Astrocyte of the cerebellum (primary cell): ENCODE data around the gene XK.
"Not testable (repeated sequence)": the region's sequence is repeated elsewhere in the genome, so short reads cannot be mapped to it uniquely, and the experiment has no call there.

Experiments used
- DNase-seq: peaks from one replicate; pipeline ENCODE4 v3.0.0-alpha.2; 2011; ENCODE audit warnings: low read depth
- H3K4me3 ChIP-seq: 2 replicates; pipeline ENCODE4 v1.5.1; 2011; ENCODE audit warnings: mild to moderate bottlenecking, low read depth, low read length, moderate library complexity
- in situ Hi-C: cut with HindIII; loops from 2 replicates; pipeline ENCODE4 v1.10.0; 2017; ENCODE audit warnings: low sequenced_read_pairs
- TF ChIP-seq, protein P1 (sequence below): IDR thresholded peaks from 2 replicates; pipeline ENCODE4 v1.5.1; 2012; ENCODE audit warnings: low read length, low read depth, moderate library complexity, mild to moderate bottlenecking; ENCODE audit errors: missing control alignments

XK gene

DNA sequence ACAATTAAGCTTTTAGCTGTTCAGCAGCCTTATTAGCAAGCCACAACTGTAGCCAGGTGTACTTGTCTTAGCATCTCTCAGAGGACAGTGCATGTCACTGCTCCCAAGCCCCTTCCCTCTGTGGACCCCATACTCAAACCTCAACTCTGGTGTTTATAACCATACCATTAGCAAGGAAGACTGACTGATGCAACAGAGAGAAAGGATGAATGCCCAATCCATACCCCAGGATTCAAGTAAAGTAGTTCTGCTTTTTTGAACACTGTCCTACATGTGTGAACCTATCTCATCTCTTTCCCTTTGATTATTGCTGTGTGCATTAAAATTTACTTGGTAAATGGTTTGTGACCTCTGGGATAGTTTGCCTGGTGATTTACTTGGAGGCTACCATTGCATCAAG is 71.5 kb downstream of the XK start:
- TF ChIP-seq, protein P1, sequence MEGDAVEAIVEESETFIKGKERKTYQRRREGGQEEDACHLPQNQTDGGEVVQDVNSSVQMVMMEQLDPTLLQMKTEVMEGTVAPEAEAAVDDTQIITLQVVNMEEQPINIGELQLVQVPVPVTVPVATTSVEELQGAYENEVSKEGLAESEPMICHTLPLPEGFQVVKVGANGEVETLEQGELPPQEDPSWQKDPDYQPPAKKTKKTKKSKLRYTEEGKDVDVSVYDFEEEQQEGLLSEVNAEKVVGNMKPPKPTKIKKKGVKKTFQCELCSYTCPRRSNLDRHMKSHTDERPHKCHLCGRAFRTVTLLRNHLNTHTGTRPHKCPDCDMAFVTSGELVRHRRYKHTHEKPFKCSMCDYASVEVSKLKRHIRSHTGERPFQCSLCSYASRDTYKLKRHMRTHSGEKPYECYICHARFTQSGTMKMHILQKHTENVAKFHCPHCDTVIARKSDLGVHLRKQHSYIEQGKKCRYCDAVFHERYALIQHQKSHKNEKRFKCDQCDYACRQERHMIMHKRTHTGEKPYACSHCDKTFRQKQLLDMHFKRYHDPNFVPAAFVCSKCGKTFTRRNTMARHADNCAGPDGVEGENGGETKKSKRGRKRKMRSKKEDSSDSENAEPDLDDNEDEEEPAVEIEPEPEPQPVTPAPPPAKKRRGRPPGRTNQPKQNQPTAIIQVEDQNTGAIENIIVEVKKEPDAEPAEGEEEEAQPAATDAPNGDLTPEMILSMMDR: no peak
- H3K4me3 ChIP-seq: no peak overlapping the region
- in situ Hi-C loops: no loop called here

DNA sequence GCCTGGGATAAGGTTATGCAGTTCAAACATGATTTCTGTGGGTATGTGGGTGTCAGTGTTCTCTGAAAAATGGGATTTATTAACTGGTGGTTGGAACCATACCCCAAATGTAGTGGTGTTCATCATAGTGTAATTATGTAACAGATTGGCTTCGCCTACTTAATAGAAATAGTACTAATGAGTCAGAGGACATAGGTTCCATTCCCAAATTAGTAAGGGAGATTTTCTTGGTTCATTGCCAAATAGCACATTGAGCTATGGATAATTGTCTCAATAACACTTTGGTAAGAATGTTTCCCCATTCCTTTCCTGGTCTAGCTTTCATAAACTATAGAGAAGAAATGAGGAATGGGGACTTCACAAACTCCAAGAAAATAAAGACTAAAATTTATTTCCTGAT is 73.8 kb downstream of the XK start:
- DNase-seq: no peak
- TF ChIP-seq, protein P1: no peak
- in situ Hi-C loops: no loop called here
- no peak overlapping the region for H3K4me3 ChIP-seq

More for the DNA sequence above, 71.5 kb downstream of the XK start:
- DNase-seq: no peak

DNA sequence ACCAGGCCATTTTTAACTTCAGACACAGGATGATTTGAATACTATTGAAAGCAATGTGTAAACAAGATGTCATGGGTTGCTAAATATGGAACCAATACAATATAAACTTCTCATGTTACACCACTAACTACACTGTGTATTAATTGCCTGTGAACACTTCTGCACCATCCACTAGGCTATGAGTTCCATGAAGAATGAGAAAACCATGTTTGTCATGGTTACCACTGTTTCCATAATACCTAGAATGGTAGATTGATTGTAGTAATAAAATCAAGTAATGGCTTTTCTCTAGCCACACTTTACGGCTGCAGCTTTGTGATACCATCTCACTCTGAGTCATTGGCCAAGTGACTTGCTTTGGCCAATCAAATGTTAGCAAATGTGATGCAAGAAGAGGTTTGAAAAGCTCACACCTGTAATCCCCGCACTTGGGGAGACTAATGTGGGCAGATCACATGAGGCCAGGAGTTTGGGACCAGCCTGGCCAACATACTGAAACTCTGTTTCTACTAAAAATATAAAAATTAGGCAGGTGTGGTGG is 74.4 kb downstream of the XK start:
- TF ChIP-seq, protein P1: no peak
- no peak for DNase-seq
- H3K4me3 ChIP-seq: no peak overlapping the region
- in situ Hi-C loops: no loop called here

DNA sequence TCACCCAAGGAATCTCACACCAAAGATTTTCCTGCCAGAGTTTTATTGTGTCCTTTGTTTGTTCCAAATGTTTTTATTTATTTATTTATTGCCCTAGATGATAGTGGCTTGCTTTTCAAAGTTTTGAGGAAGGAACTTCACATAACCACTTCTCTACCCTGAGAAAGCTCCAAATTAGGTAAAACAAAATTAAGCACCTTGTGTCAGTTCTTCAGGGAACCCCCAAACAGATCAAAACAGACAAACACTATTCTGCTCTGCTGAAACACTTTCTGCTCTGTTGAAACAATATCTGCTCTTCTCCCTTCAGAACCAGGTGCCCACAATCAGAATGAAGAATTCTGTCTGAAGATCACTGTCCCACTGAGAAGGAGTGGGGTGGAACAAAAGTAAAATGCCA is 77.8 kb downstream of the XK start:
- TF ChIP-seq, protein P1: no peak
- in situ Hi-C loops: no loop called here
- no peak overlapping the region for H3K4me3 ChIP-seq
- DNase-seq: no peak

DNA sequence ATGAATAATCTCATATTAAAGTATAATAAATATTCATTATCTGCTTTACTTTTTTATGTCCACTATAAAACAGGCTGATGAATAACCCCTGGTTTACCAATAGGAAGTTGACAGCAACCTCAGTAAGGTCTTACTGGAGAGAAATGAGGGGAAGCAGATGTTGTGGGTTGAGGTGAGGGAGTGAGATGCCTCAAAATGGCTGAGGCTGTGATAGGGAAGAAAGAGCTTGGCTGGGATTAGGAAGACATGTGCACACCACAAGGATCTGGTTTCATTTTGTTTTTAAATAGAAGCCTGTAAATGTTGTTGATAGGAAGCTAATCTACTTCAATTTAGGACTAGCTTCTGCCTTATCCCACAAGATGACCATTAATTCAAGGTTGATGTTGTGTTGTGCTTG is 79.9 kb downstream of the XK start:
- in situ Hi-C loops: no loop called here
- no peak overlapping the region for H3K4me3 ChIP-seq
- DNase-seq: no peak
- TF ChIP-seq, protein P1: no peak

DNA sequence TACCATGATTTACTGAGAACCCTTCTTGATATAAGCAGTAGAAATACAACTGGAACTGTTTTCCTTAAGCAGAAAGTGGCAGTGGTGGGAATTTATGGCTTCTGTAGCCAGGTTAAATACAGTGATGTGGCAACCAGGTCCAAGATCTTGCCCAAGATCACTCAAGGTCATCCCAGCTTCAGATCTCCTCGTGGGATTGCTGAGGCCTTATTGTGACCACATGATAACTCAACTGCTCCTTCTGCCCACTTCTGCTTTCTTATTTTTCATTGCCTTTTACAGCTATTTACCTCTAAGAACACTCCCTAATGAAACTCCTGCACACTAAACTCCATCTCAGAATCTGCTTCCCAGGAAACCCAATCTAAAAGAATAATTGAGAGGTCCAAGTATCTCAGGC is 81.8 kb downstream of the XK start:
- TF ChIP-seq, protein P1: no peak
- H3K4me3 ChIP-seq: no peak overlapping the region

DNA sequence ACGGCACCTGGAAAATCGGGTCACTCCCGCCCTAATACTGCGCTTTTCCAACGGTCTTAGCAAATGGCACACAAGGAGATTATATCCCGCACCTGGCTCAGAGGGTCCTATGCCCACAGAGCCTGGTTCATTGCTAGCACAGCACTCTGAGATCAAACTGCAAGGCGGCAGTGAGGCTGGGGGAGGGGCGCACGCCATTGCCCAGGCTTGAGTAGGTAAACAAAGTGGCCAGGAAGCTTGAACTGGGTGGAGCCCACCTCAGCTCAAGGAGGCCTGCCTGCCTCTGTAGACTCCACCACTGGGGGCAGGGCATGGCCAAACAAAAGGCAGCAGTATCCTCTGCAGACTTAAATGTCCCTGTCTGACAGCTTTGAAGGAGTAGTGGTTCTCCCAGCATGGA is 83.3 kb downstream of the XK start:
- in situ Hi-C loops, H3K4me3 ChIP-seq, DNase-seq: not testable (repeated sequence)

More for the DNA sequence above, 81.8 kb downstream of the XK start:
- in situ Hi-C loops: no loop called here
- no peak for DNase-seq
